GM18508 (cell line): ENCODE data around the gene DHX57.
"Not testable (repeated sequence)": the region's sequence is repeated elsewhere in the genome, so short reads cannot be mapped to it uniquely, and the experiment has no call there.

Source experiments
- ATAC-seq: cut with Tn5 transposase; IDR thresholded peaks from one replicate; pipeline ENCODE4 v1.9.1; 2021; ENCODE audit warnings: moderate number of reproducible peaks; ENCODE audit not compliant: insufficient read depth, unreplicated experiment

Gene DHX57

DNA sequence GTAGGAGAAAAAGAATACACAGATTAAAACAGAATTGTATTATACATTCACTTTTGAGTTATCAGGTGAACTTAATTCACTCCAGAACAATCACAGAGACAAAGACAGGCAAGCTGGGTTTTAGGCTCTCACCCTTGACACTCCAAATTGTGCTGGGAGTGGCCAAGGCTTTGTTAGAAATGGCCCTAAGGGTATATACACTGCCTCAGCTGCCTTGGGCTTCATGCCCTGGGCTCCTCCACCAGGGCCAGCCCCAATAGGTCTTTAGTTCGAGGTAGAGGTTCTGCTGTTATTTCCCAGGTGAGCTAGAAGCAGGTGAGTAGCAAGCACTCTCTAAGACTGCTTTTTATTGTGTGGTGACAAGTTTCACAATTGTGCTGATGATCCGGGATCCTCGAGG, 77.8 kb downstream of the DHX57 start:
- no peak for ATAC-seq

DNA sequence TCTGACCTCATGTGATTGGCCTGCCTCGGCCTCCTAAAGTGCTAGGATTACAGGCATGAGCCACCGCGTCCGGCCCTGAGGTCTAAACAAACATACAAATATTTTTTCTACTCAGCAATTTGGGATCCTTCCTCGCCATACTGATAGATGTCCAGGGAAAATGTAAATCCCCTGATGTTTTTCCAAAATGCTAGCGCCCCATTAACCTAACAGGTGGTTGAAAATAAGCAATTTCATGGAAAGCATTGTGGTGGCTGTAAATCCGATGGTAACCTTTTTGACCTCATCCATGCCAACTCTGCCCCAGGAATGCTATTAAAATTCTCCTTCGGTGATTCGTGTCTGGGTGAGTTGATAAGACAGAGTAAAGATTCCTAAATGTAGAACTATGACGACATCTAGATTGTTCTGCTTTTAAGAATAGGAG, 78.5 kb downstream of the DHX57 start:
- no peak for ATAC-seq

- ATAC-seq: not testable (repeated sequence)
Measured at GRCh38 chr2:38795016-38795415, 80.7 kb downstream of the DHX57 start.

DNA sequence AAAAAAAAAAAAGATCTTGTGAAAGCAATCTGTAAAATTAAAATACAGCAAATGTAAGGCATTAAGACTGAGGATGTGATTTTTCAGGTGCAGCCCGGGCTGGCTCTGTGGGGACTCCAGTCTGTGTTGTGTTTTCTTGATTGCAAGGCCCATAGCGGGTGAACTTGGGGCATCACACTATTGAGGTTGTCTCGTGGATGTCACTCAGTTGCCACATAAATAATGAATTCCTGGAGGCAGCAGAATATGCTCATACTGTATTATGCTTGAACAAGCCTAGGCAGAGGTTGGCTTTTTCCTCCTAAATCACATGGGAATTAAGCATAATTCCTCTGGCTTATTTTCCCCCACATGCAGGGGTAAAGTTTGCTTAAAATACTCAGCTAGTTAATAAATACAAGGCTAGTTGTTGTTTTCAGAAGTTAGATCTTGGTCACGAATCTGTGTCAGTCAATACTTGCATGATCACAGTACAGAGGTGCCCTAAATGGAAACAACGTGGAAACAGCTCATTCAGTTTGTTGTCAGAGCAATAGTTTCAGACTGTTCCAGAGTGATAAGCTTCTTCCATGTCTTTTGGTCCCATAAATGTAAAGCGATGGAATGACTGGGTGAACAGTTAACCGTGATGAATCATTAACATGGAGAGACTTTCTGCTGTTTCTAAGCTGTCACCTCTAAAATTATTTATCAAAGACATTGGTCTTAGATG, 81.3 kb downstream of the DHX57 start:
- no peak for ATAC-seq

DNA sequence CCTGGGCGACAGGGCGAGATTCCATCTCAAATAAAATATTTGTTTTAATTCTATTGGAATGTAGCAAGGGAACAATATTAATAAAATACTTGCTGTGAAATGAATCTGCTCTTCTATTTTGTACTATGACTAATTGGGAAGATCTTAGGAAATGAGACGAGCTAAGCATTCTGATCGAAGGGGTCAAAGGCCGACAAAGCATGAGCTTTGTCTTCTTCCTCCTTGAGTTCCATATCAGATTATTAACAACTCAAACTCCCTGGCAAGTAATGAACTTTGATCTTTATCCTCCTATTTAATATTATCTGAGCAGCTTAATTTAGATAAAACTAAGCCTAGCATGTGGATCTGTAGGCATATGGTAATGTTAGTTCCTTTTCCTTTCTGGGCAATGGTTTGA, 82.2 kb downstream of the DHX57 start:
- no peak for ATAC-seq

- ATAC-seq: no peak
Measured at GRCh38 chr2:38792751-38793150, 83.0 kb downstream of the DHX57 start.

DNA sequence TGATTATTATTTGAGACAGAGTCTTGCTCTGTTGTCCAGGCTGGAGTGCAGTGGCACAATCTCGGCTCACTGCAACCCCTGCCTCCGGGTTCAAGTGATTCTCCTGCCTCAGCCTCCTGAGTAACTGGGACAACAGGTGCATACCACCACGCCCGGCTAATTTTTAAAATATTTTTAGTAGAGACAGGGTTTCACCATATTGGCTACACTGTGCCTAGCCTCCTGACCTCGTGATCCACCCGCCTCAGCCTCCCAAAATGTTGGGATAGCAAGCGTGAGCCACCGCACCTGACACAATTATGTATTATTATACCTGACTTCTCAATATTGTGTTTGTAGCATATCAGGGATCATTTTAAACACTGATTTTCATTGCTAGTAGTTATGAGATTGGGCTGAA, 83.4 kb downstream of the DHX57 start:
- not testable (repeated sequence) for ATAC-seq

- ATAC-seq: no peak
Measured at GRCh38 chr2:38791744-38792143, 84.0 kb downstream of the DHX57 start.

- ATAC-seq: no peak
Measured at GRCh38 chr2:38789691-38790090, 86.0 kb downstream of the DHX57 start.

- ATAC-seq: no peak
Measured at GRCh38 chr2:38788306-38788705, 87.4 kb downstream of the DHX57 start.

GRCh38 chr2:38783586-38783985, 92.1 kb downstream of the DHX57 start:
- no peak for ATAC-seq

DNA sequence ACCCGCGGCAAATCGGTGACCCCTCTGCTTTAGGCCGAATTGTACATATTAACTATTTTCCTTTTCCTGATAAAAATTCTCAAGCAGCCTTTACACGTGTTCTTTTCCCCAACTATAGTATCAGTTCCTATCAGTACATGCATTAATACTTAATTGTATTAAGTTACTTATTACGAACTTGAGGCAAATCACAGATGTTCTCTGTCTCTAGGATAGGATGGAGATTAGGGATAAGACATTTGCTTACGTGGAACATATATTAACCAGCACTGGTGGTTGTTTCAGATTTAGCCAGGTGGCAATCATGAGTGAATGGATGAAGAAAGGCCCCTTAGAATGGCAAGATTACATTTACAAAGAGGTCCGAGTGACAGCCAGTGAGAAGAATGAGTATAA, 97.0 kb downstream of the DHX57 start:
- no peak for ATAC-seq

- ATAC-seq: no peak
Measured at GRCh38 chr2:38776531-38776930, 99.2 kb downstream of the DHX57 start.

- no peak for ATAC-seq
Measured at GRCh38 chr2:38775921-38776225, 99.9 kb downstream of the DHX57 start.

DNA sequence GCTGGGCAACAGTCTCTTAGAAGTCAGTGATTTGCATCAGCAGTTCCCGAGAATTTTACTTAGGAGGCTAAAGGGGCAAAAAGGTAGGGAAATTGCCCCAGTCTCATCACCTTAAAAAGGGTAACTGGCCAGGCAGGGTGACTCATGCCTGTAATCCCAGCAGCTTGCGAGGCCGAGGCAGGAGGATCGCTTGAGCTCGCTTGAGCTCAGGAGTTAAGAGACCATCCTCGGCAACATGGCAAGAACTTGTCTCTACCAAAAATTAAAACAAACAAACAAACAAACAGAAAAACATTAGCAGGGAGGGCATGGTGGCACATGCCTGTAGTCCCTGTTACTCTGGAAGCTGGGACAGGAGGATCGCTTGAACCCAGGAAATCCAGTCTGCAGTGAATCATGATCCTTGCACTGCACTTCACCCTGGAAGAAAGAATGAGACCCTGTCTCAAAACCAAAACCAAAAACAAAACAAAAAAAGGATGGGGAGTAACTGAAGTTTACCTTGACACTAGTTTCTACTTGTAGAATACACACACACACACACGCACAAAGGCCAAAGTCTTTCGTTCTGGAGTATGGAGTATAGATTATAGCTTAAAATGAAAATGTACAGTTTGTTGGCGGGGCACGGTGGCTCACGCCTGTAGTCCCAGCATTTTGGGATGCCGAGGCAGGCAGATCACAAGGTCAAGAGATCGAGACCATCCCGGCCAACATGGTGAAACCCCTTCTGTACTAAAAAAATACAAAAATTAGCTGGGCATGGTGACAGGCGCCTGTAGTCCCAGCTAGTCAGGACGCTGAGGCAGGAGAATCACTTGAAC, 100.4 kb downstream of the DHX57 start:
- no peak for ATAC-seq

DNA sequence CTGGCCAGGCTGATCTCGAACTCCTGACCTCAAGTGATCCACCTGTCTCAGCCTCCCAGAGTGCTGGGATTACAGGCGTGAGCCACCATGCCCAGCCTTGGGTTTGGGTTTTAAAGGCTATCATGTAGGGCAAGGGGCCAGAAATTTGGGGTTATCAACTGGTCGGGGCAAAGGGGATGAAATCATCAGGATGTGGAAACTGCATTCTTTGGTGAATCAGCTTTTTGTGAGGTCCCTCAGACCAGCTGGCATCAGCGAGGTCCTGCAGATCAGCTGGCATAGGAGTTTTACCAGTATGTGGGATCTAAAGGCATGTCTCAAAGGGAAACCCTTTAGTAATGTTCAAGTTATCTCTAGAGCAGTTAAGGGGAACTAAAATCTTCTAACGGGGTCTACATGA, 104.1 kb downstream of the DHX57 start:
- no peak for ATAC-seq

GRCh38 chr2:38765551-38765950, 110.2 kb downstream of the DHX57 start:
- ATAC-seq: no peak

DNA sequence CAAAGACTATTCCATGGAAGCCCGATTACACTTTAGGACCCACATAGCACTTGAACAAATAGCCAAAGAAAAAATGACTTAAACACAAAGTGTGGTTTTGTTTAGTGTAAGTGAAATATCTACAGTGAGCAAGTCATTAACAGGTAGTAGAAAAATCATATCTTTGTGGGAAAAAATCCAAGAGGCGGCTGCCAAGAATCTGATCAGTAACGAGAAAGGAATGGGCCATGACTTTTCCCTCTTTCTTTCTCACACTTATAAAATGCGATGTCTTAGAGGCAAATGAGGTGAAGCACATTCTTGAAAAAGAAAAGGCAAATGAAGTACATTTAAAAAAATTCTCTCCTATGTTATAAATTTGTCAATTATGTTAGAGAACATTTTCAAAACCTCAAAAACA, 110.6 kb downstream of the DHX57 start:
- no peak for ATAC-seq

GRCh38 chr2:38763728-38764127, 112.0 kb downstream of the DHX57 start:
- ATAC-seq: no peak

DNA sequence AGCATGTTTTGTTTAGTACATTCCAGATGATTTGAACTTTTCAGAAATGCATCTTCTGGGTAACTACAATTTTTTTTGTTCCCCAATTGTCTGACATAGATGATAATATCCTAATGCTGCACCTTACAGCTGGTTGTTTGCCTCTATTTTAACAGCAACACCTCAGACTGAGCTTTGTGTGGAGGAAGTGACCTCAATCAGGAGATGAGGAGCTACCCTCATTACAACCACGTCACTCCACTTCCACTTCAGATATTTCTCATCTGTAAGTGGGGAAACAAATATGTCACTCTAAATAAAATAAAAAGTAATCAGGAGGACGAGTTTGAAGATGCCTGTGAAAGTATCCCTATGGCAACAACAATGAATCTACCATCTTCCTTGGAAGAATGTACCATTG, 112.5 kb downstream of the DHX57 start:
- no peak for ATAC-seq

GRCh38 chr2:38755891-38756290, 119.8 kb downstream of the DHX57 start:
- ATAC-seq: not testable (repeated sequence)

GRCh38 chr2:38754506-38754905, 121.2 kb downstream of the DHX57 start:
- no peak for ATAC-seq
